Lower lobe of right lung (tissue), 2 donors: ENCODE measurements around the gene CFAP251. TPM values are rescaled to one million over a fixed set of nuclear protein-coding genes. Genes with fewer than 3 reads are reported as not detected.
A peak's percentile ranks its signal among the peaks of the same experiment; 100 is the strongest.

Experiments
- ATAC-seq, 2 donors: fragments of 200-7000 bp; cut with Tn5 transposase; one replicate each; pipeline ENCODE4 v1.9.1; 2020 to 2022; ENCODE audit warnings: mild to moderate bottlenecking in 2 of 2, moderate library complexity in 2 of 2
- DNase-seq: peaks from one replicate; pipeline ENCODE4 v3.0.0-alpha.2; 2020
- H3K27ac ChIP-seq: fragments of 200-600 bp; one replicate; pipeline ENCODE4 v1.8.0; 2022
- H3K27me3 ChIP-seq: fragments of 200-600 bp; one replicate; pipeline ENCODE4 v1.8.0; 2022; ENCODE audit warnings: low read depth
- H3K36me3 ChIP-seq: fragments of 200-600 bp; one replicate; pipeline ENCODE4 v1.8.0; 2022; ENCODE audit warnings: mild to moderate bottlenecking
- H3K4me1 ChIP-seq: fragments of 200-600 bp; one replicate; pipeline ENCODE4 v1.8.0; 2022
- H3K4me3 ChIP-seq: fragments of 200-600 bp; one replicate; pipeline ENCODE4 v1.8.0; 2022; ENCODE audit warnings: mild to moderate bottlenecking
- H3K9me3 ChIP-seq: fragments of 200-600 bp; one replicate; pipeline ENCODE4 v1.8.0; 2022
- intact Hi-C: fragments of 100-400 bp; cut with DNase I; formaldehyde crosslinking; loops from one replicate; pipeline ENCODE4 v1.11.0; 2022
- total RNA-seq: library from RNA; stranded (reverse); fragmentation: NEBNext Ultra II Directional; extraction: Animal tissue kit (Norgen Biotek cat#: 25700); gene quantifications from one replicate; pipeline ENCODE4 v1.2.1, GENCODE V29; 2021
- TF ChIP-seq, protein P1 (sequence below): fragments of 200-600 bp; IDR thresholded peaks from one replicate; pipeline ENCODE4 v1.8.0; 2022; ENCODE audit warnings: antibody characterized with exemption, mild to moderate bottlenecking
- donor health status: DM: no; HTN: yes; CAD: no; lungs with severe emphysema.

The CFAP251 gene
- total RNA-seq, 1 donor from 2014 or later = 8.2 TPM

- intact Hi-C loops = no loop called here
- Histone ChIP-seq H3K4me3 (no peak overlapping the region), H3K9me3 (peaks cover 5% of the 10 kb centered on the region), H3K27ac (no peak overlapping the region), H3K4me1 (no peaks in the 10 kb centered on the region), H3K36me3 (no peaks in the 10 kb centered on the region), H3K27me3 (no peaks in the 10 kb centered on the region)
- TF ChIP-seq, protein P1, sequence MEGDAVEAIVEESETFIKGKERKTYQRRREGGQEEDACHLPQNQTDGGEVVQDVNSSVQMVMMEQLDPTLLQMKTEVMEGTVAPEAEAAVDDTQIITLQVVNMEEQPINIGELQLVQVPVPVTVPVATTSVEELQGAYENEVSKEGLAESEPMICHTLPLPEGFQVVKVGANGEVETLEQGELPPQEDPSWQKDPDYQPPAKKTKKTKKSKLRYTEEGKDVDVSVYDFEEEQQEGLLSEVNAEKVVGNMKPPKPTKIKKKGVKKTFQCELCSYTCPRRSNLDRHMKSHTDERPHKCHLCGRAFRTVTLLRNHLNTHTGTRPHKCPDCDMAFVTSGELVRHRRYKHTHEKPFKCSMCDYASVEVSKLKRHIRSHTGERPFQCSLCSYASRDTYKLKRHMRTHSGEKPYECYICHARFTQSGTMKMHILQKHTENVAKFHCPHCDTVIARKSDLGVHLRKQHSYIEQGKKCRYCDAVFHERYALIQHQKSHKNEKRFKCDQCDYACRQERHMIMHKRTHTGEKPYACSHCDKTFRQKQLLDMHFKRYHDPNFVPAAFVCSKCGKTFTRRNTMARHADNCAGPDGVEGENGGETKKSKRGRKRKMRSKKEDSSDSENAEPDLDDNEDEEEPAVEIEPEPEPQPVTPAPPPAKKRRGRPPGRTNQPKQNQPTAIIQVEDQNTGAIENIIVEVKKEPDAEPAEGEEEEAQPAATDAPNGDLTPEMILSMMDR = no peak
- no peak for DNase-seq
- no peak for ATAC-seq
Measured at GRCh38 chr12:121976950-121977349, 58.6 kb downstream of the CFAP251 start.

- no peak for DNase-seq
- intact Hi-C loops = no loop called here
- H3K27me3 ChIP-seq = no peaks in the 10 kb centered on the region
- peak; percentile 40 to 72 for ATAC-seq
- H3K4me1 ChIP-seq = no peaks in the 10 kb centered on the region
- H3K4me3 ChIP-seq = no peak overlapping the region
- no peak overlapping the region for H3K27ac ChIP-seq
- no peaks in the 10 kb centered on the region for H3K9me3 ChIP-seq
- H3K36me3 ChIP-seq = no peaks in the 10 kb centered on the region
- TF ChIP-seq, protein P1 = no peak
Measured at GRCh38 chr12:121980191-121980891, 61.9 kb downstream of the CFAP251 start.

DNA sequence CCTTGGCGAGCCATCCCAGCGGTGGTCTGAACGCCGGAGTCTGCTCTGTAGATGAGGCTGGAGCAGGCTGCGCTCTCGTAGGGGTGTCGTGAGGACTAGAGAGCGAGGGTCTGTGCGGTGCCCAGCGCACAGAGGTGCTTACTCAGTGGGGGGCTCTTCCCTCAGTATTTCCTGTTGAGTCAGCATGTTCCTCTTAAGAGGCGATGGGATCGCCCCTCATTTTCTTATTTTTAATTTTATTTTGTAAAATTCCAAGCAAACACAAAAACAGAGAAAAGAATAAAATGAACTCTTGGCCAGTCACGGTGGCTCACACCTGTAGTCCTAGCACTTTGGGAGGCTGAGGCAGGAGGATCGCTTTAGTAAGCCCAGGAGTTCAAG lies 62.5 kb downstream of the CFAP251 start:
- no peaks in the 10 kb centered on the region for H3K36me3 ChIP-seq
- no peaks in the 10 kb centered on the region for H3K9me3 ChIP-seq
- no peak for DNase-seq
- H3K4me1 ChIP-seq = no peaks in the 10 kb centered on the region
- intact Hi-C loops = no loop called here
- TF ChIP-seq, protein P1 = no peak
- no peak overlapping the region for H3K27ac ChIP-seq
- ATAC-seq = no peak
- H3K27me3 ChIP-seq = no peaks in the 10 kb centered on the region
- no peak overlapping the region for H3K4me3 ChIP-seq

GRCh38 chr12:121981456-121981855 lies 63.1 kb downstream of the CFAP251 start:
- intact Hi-C loops = no loop called here
- no peak overlapping the region for H3K4me3 ChIP-seq
- TF ChIP-seq, protein P1 = no peak

DNA sequence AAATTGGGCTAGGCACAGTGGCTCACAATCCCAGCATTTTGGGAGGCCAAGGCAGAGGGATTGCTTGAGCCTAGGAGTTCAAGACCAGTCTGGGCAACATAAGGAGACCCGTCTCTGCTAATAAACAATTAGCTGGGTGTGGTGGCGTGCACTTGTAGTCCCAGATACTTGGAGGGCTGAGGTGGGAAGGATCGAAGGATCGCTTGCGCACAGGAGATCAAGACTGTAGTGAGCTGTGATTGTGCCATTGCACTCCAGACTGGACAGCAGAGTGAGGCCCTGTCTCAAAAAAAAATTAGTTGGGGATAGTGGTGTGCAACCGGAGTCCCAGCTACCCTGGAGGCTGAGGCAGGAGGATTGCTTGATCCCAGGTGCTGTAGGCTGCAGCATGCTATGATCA lies 64.6 kb downstream of the CFAP251 start:
- no peaks in the 10 kb centered on the region for H3K27me3 ChIP-seq
- H3K27ac ChIP-seq = no peak overlapping the region
- no peak for DNase-seq
- H3K4me3 ChIP-seq = no peak overlapping the region
- no peak for ATAC-seq
- intact Hi-C loops = no loop called here
- no peaks in the 10 kb centered on the region for H3K36me3 ChIP-seq
- no peaks in the 10 kb centered on the region for H3K4me1 ChIP-seq
- TF ChIP-seq, protein P1 = no peak
- H3K9me3 ChIP-seq = no peaks in the 10 kb centered on the region

More at GRCh38 chr12:121981456-121981855, 63.1 kb downstream of the CFAP251 start:
- Histone ChIP-seq H3K27ac (no peak overlapping the region), H3K36me3 (no peaks in the 10 kb centered on the region), H3K27me3 (no peaks in the 10 kb centered on the region), H3K4me1 (no peaks in the 10 kb centered on the region), H3K9me3 (no peaks in the 10 kb centered on the region)
- ATAC-seq (no peak), DNase-seq (no peak)
